ENCODE measurements around the gene LGALS9B.
"Not testable (repeated sequence)": the region's sequence is repeated elsewhere in the genome, so short reads cannot be mapped to it uniquely, and the experiment has no call there.

DNA sequence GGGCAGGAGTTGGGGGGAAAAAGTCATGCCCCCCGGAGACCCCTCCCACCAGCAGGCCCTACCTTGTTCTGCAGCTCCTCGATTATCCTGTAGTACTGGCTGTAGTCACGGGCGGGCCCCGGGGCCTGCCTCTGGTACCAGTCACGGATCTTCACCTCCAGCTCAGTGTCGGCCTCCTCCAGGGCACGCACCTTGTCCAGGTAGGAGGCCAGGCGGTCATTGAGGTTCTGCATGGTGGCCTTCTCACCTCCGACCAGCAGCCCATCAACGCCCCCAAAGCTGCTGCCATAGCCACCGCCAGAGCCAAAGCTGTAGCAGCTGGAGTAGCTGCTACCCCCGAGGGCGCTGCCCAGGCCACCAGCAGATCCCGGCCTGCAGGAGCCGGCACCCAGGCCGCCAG lies 49.6 kb upstream of the LGALS9B start:
- not testable (repeated sequence) for TF ChIP-seq RFX5, POLR2A, BHLHE40 (IDR thresholded peaks at IDR 0.05; ENCODE audit: low read depth, low read length)
- TF ChIP-seq, protein P1, sequence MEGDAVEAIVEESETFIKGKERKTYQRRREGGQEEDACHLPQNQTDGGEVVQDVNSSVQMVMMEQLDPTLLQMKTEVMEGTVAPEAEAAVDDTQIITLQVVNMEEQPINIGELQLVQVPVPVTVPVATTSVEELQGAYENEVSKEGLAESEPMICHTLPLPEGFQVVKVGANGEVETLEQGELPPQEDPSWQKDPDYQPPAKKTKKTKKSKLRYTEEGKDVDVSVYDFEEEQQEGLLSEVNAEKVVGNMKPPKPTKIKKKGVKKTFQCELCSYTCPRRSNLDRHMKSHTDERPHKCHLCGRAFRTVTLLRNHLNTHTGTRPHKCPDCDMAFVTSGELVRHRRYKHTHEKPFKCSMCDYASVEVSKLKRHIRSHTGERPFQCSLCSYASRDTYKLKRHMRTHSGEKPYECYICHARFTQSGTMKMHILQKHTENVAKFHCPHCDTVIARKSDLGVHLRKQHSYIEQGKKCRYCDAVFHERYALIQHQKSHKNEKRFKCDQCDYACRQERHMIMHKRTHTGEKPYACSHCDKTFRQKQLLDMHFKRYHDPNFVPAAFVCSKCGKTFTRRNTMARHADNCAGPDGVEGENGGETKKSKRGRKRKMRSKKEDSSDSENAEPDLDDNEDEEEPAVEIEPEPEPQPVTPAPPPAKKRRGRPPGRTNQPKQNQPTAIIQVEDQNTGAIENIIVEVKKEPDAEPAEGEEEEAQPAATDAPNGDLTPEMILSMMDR (conservative IDR thresholded peaks at IDR 0.05; ENCODE audit: low read depth, low read length) = not testable (repeated sequence)

All from IMR-90 (cell line).